NCI-H2227 treated with DMSO at 0.1 percent for 48 hours (cell line): ENCODE measurements around the gene RAB11FIP4.

Experiments
- DNase-seq: peaks from one replicate; lab custom pipeline; 2025; lab: John Stamatoyannopoulos, UW

Gene RAB11FIP4

DNA sequence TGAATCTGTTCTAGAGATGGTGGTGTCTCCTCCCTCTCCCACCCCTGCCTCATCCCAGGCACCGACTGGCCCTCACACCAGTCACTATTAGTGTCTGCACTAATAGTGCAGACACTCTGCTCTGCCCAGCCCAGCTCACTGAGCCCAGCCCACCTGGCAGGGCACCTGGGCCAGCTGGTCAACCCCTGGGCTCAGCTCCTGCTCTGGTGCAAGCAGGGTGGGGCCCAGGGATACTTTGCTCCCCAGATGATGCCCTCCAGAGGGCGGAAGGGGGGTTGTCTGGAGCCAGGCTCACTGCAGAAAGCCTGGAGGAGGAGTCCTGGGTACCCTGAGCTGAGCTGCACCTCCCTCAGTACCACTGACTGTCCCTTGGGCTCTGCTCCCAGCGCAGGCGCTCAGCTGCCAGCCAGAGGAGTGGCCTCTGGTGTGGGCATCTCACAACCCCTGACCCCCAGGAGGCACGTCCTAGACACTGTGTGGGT, 14.5 kb downstream of the RAB11FIP4 start:
- no peak for DNase-seq

- no peak for DNase-seq
Observed at GRCh38 chr17:31408586-31408985, 17.1 kb downstream of the RAB11FIP4 start.

GRCh38 chr17:31411707-31412285, 20.3 kb downstream of the RAB11FIP4 start:
- DNase-seq = no peak

GRCh38 chr17:31412511-31412910, 21.0 kb downstream of the RAB11FIP4 start:
- no peak for DNase-seq

DNA sequence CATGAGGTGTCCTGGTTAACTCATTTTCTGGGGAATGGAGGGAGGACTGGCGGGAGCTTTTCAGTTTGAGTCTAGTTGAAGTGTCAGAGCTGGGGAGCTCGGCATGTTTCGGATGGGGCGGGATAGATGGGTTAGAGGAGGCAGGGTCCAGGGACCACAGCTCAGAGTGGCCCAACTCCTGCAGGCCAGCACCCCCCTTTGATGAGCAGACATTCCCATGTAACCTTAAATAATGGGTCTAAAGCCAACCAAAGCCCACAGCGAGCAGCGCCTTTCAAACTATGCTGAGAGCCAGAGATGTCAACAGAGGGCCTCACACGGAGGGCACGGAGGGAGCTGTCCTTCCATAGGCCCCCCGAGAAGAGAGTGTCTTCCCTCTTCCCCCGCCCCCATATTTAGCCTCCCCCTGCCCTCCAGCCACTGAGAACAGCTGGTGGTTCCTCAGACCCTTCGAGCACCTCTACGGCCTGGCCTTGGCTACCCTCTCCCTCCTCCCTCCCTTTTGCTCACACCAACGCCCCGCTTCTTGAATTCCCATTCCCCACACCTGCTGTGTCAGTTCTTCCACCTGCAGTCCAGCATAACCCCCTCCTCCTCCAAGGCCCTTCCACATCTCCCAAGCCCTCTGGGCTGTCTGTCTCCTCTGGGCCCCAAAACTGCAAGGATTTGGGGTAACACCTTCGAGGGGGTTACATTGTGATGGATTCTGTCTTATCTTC, 21.8 kb downstream of the RAB11FIP4 start:
- DNase-seq = no peak

DNA sequence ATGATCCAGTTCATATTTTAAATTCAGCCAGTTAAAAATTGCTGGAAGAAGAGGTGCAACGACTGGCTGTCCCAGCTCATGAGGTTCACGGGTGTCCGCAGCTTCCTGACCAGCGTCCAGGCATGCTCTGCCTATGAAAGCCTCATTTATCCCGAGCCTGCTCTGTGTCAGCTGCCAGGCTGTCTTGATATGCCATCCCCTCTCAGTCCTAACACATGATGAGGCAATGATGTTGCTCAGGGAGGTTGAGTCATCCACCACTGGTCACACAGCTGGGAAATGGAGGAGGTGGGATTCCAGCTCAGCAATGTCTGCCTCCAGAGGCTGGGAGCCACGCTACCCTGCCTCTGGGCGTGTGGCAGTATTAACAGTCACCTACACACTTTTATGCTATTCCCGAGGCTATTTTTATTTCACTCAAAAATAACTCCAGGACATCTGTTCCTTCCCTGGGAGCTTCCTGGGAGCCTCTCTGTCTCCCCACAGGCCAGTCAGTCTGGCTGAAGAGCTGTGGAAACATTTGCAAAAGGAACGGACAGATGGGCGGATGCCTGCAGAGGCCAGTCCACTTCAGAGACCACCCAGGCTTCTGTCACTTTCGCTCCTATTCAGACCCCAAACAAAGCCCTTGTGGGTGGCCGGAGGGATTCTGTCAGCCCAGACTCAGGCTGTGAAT, 22.5 kb downstream of the RAB11FIP4 start:
- no peak for DNase-seq

- no peak for DNase-seq
Observed at GRCh38 chr17:31414550-31414918, 23.1 kb downstream of the RAB11FIP4 start.

GRCh38 chr17:31415004-31415454, 23.6 kb downstream of the RAB11FIP4 start:
- DNase-seq = no peak

- DNase-seq = no peak
Observed at GRCh38 chr17:31415640-31416502, 24.4 kb downstream of the RAB11FIP4 start.

- DNase-seq = no peak
Observed at GRCh38 chr17:31416503-31416923, 25.0 kb downstream of the RAB11FIP4 start.

DNA sequence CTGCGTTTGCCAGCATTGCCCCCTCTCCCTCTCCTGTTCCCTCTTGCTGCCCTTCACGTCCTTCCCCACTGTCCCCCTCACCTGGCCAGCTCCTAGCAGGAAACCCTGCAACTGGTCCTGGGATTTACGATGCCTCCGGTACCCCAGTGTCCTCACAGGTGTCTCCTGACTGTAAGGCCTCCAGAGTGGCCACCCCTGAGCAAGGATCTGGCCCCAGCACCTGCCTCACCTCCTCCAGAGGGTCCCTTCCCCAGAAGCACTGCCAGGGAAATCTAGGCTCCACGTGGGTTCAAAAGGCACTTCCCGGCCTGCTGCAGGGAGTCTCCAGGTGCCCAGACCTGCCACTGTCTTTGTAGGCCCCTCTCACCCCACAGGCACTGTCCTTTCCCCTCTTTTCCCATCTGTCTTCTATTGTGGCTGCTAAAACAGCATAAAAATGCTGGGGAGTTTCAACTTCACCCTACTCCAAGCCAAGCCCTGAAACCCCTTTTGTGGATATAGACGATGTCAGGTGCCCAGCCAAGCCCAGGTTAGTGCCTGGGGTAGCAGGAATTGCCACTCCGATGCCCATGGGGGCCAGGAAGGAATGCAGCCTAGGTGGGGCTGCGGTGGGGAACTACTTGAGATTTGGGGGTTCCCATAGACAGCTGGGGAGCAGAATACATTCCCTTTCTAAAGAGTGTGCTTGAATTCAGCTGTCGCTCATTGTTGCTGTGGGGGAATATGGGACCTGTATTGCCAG, 25.7 kb downstream of the RAB11FIP4 start:
- DNase-seq = no peak

- no peak for DNase-seq
Observed at GRCh38 chr17:31418773-31419350, 27.4 kb downstream of the RAB11FIP4 start.

- no peak for DNase-seq
Observed at GRCh38 chr17:31422443-31422842, 31.0 kb downstream of the RAB11FIP4 start.

DNA sequence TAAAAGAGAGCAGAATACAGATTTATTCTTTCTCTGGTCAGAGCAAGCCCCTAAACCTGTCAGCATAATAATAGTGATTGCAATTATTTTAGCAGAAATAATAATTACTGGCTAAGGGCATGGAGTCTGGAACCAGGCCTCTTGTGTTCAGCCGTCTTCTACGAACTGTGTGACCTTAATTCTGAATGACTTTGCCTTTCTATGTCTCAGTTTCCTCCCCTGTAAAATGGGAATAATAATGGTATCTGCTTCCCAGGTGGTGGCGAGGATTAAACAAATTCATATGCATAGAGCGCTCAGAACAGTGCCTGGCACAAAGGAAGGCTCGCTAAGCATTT, 33.4 kb downstream of the RAB11FIP4 start:
- DNase-seq = no peak

GRCh38 chr17:31425282-31426040, 34.0 kb downstream of the RAB11FIP4 start:
- DNase-seq = no peak

GRCh38 chr17:31427684-31428083, 36.2 kb downstream of the RAB11FIP4 start:
- DNase-seq = no peak

DNA sequence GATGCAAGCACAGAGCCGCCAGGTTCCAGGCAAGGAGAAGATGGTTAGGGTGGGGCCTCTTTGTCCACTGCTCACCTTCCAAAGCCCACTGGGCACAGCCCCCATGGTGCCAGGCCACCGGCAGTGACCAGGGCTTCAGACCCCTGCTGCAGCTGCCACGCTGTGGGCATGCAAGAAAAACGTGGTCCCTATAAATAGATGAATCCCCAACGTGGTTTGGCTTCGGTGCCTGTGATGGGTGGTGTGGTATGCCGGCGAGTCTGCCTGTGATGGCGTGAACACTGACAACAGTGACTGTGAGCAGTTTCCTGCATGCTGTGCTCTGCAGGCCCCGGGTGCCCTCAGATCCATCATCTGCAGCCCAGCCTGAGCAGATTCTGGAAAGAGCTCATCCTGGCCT, 36.6 kb downstream of the RAB11FIP4 start:
- no peak for DNase-seq

GRCh38 chr17:31428512-31428911, 37.0 kb downstream of the RAB11FIP4 start:
- no peak for DNase-seq

DNA sequence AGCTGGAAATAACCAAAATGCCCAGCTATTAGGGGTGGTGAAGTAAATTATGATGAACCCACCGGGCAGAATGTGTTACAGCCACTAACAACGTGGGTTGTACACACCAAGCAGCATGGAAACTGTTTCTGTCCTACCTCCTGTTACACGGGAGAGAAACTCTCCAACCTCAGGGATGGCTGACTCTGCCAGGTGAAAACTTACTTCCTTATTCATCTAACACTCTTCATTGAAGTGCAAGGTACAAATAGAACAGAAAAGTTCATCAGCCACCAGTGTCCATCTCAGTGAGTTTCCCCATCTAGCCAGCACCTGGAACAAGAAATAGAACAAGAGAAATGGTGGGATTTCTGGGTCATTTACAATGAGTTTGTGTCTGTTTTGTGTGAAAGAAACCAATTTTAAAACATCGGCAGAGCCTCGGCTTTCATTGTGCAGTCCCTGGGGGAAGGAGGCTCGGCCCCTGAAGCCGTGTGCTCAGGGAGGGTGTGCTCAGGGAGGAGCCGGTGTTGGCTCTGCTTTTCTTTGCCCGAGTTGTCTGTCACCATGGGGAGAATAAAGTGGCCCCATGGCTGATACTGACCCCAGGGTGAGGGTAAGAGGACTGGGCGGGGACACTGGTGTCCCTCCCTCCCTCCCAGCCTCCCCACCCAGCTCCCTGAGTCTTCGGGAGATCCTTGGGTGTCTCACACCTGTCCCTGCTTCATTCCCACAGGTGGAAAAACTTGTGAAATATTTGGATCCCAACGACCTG, 39.8 kb downstream of the RAB11FIP4 start:
- no peak for DNase-seq
